GM23338 (cell line): Measurements from ENCODE around the gene PUS3. TPM values are rescaled to one million over a fixed set of nuclear protein-coding genes. Genes with fewer than 3 reads are reported as not detected.

Source experiments
- ATAC-seq: fragments of 200-7000 bp; cut with Tn5 transposase; 3 replicates; pipeline ENCODE4 v1.9.1; 2020
- DNase-seq: peaks from one replicate; pipeline ENCODE4 v3.0.0-alpha.2; 2015; ENCODE audit warnings: low spot score
- H2AFZ ChIP-seq: fragments of 200-600 bp; sonication (generic); 2 replicates; pipeline ENCODE4 v1.8.0; 2016; ENCODE audit warnings: antibody characterized with exemption, mild to moderate bottlenecking, moderate library complexity
- H3F3A ChIP-seq: fragments of 200-600 bp; sonication (generic); replicated peaks from 2 replicates; pipeline ENCODE4 v1.8.0; 2017; ENCODE audit warnings: antibody characterized with exemption, mixed run types, low read depth
- H3K27ac ChIP-seq: fragments of 200-600 bp; sonication (generic); 2 replicates; pipeline ENCODE4 v1.6.1; 2016; ENCODE audit warnings: low read depth
- H3K27me3 ChIP-seq: fragments of 200-600 bp; sonication (generic); 2 replicates; pipeline ENCODE4 v1.8.0; 2016; ENCODE audit warnings: mild to moderate bottlenecking, mixed run types, moderate library complexity; ENCODE audit not compliant: insufficient read depth
- H3K36me3 ChIP-seq: fragments of 200-600 bp; sonication (generic); 2 replicates; pipeline ENCODE4 v1.8.0; 2016; ENCODE audit warnings: mild to moderate bottlenecking; ENCODE audit not compliant: insufficient read depth
- H3K4me1 ChIP-seq: fragments of 200-600 bp; sonication (generic); 2 replicates; pipeline ENCODE4 v1.8.0; 2016; ENCODE audit warnings: mild to moderate bottlenecking, moderate library complexity; ENCODE audit not compliant: insufficient read depth
- H3K4me2 ChIP-seq: fragments of 200-600 bp; sonication (generic); 2 replicates; pipeline ENCODE4 v1.7.1; 2017; ENCODE audit warnings: mixed run types
- H3K4me3 ChIP-seq: fragments of 200-600 bp; sonication (generic); 2 replicates; pipeline ENCODE4 v1.6.1; 2016; ENCODE audit warnings: mixed run types
- H3K79me2 ChIP-seq: fragments of 200-600 bp; sonication (generic); replicated peaks from 2 replicates; pipeline ENCODE4 v1.8.0; 2017; ENCODE audit warnings: mild to moderate bottlenecking; ENCODE audit not compliant: insufficient read depth
- H3K9me2 ChIP-seq: fragments of 200-600 bp; sonication (generic); 2 replicates; pipeline ENCODE4 v1.8.0; 2017; ENCODE audit not compliant: insufficient read depth
- H4K20me1 ChIP-seq: fragments of 200-600 bp; sonication (generic); replicated peaks from 2 replicates; pipeline ENCODE4 v1.8.0; 2017; ENCODE audit warnings: mild to moderate bottlenecking; ENCODE audit not compliant: insufficient read depth
- H3K27ac Mint-ChIP-seq: 2 replicates; pipeline ENCODE4 v1.8.0; 2020; ENCODE audit warnings: inconsistent platforms, mild to moderate bottlenecking, moderate library complexity, mixed read lengths
- H3K27me3 Mint-ChIP-seq: 3 replicates; pipeline ENCODE4 v1.8.0; 2022; ENCODE audit warnings: low read depth, mild to moderate bottlenecking, moderate library complexity, mixed read lengths, inconsistent platforms; ENCODE audit not compliant: insufficient read depth, poor library complexity
- H3K36me3 Mint-ChIP-seq: 3 replicates; pipeline ENCODE4 v1.8.0; 2021; ENCODE audit warnings: low read depth, mild to moderate bottlenecking, inconsistent platforms, moderate library complexity, mixed read lengths
- H3K4me1 Mint-ChIP-seq: 3 replicates; pipeline ENCODE4 v1.8.0; 2020; ENCODE audit warnings: mild to moderate bottlenecking, inconsistent platforms, mixed read lengths
- H3K4me3 Mint-ChIP-seq: 3 replicates; pipeline ENCODE4 v1.8.0; 2021; ENCODE audit warnings: moderate library complexity, mild to moderate bottlenecking, inconsistent platforms, mixed read lengths
- H3K9me3 Mint-ChIP-seq: 3 replicates; pipeline ENCODE4 v1.8.0; 2020; ENCODE audit warnings: moderate library complexity, mild to moderate bottlenecking, inconsistent platforms, mixed read lengths
- CREB1 ChIP-seq: fragments of 250-450 bp; sonication (Bioruptor Pico); IDR thresholded peaks from 2 replicates; pipeline ENCODE4 v1.5.0; 2020; ENCODE audit warnings: low read depth, mild to moderate bottlenecking, moderate library complexity
- CTCF ChIP-seq, 2 experiments: fragments of 200-600 bp in 1 of 2; sonication (generic) in 1 of 2; conservative IDR thresholded peaks; 2 replicates each; pipeline versions ENCODE4 v1.5.1 to v1.6.1; 2016 to 2017; ENCODE audit warnings: antibody characterized with exemption in 2 of 2, low read depth in 2 of 2, mild to moderate bottlenecking in 2 of 2, moderate library complexity in 1 of 2
- ETS1 ChIP-seq: IDR thresholded peaks from 2 replicates; pipeline ENCODE4 v1.6.1; 2016; ENCODE audit warnings: antibody characterized with exemption
- EZH2 ChIP-seq: fragments of 200-600 bp; sonication (generic); IDR thresholded peaks from one replicate; pipeline ENCODE4 v1.8.0; 2017; ENCODE audit warnings: antibody characterized with exemption, mild to moderate bottlenecking, low read depth; ENCODE audit not compliant: unreplicated experiment
- EZH2phosphoT487 ChIP-seq: fragments of 200-600 bp; sonication (generic); IDR thresholded peaks from one replicate; pipeline ENCODE4 v1.8.1; 2018; ENCODE audit warnings: antibody characterized with exemption; ENCODE audit not compliant: unreplicated experiment
- JUNB ChIP-seq: IDR thresholded peaks from one replicate; pipeline ENCODE4 v1.6.1; 2016; ENCODE audit warnings: antibody characterized with exemption; ENCODE audit not compliant: unreplicated experiment
- NANOG ChIP-seq: IDR thresholded peaks from 2 replicates; pipeline ENCODE4 v1.6.1; 2016; ENCODE audit warnings: antibody characterized with exemption, borderline replicate concordance
- POLR2AphosphoS5 ChIP-seq: IDR thresholded peaks from 2 replicates; pipeline ENCODE4 v1.6.1; 2016; ENCODE audit warnings: antibody characterized with exemption, low read depth
- STAT1 ChIP-seq: IDR thresholded peaks from one replicate; pipeline ENCODE4 v1.6.1; 2016; ENCODE audit warnings: antibody characterized with exemption; ENCODE audit not compliant: unreplicated experiment
- ZNF114 ChIP-seq: fragments of 250-450 bp; sonication (Bioruptor Pico); IDR thresholded peaks from 2 replicates; pipeline ENCODE4 v1.5.0; 2020; ENCODE audit warnings: mild to moderate bottlenecking, moderate library complexity
- ZNF331 ChIP-seq: fragments of 250-450 bp; sonication (Bioruptor Pico); IDR thresholded peaks from 2 replicates; pipeline ENCODE4 v1.5.0; 2020; ENCODE audit warnings: low read depth, mild to moderate bottlenecking, moderate library complexity
- ZNF462 ChIP-seq: fragments of 250-450 bp; sonication (Bioruptor Pico); IDR thresholded peaks from 2 replicates; pipeline ENCODE4 v1.5.0; 2020; ENCODE audit warnings: mild to moderate bottlenecking, moderate library complexity
- polyA plus RNA-seq: library from polyadenylated mRNA; unstranded; fragments of >200 nt; fragmentation: Nextera tagmentation; extraction: Ambion mirVana; gene quantifications from 2 replicates; pipeline ENCODE4 v1.2.1, GENCODE V29; 2016
- total RNA-seq: library from RNA; depleted of rRNA; stranded (reverse); fragments of >200 nt; shearing (Covaris generic); gene quantifications from 2 replicates; pipeline ENCODE4 v1.2.3, GENCODE V29; 2014
- TF ChIP-seq, protein P1 (sequence below): IDR thresholded peaks from one replicate; pipeline ENCODE4 v1.6.1; 2018; ENCODE audit warnings: antibody characterized with exemption; ENCODE audit not compliant: unreplicated experiment

Gene PUS3
- total and polyA plus RNA-seq, 2 experiments from 2014 or later: 15.8 to 24.1 TPM

- H3K9me2 ChIP-seq: no peaks in the 10 kb centered on the region
- Mint-ChIP-seq H3K27ac (no peak overlapping the region), H3K4me3 (no peak overlapping the region), H3K9me3 (no peaks in the 10 kb centered on the region; the same call in 2 of the 3 replicates), H3K27me3 (peaks cover 16% of the 10 kb centered on the region), H3K36me3 (no peaks in the 10 kb centered on the region), H3K4me1 (peaks cover 22% of the 10 kb centered on the region)
- no peaks in the 10 kb centered on the region for H3F3A ChIP-seq
- DNase-seq (no peak), ATAC-seq (no peak)
- H4K20me1 ChIP-seq: no peaks in the 10 kb centered on the region
- no peak overlapping the region for H3K4me2 ChIP-seq
- TF ChIP-seq ZNF114 (CRISPR knock-in tag): no peak
- TF ChIP-seq ZNF462 (CRISPR knock-in tag): no peak
- TF ChIP-seq ETS1: no peak
- no peak for TF ChIP-seq CTCF (conservative IDR thresholded peaks at IDR 0.05; ENCODE audit: low read depth in 2 of 2)
- no peak for TF ChIP-seq JUNB
- no peak for TF ChIP-seq POLR2AphosphoS5
- TF ChIP-seq ZNF331 (CRISPR knock-in tag): no peak
- no peak for TF ChIP-seq NANOG
- TF ChIP-seq CREB1 (CRISPR knock-in tag): no peak
- TF ChIP-seq, protein P1, sequence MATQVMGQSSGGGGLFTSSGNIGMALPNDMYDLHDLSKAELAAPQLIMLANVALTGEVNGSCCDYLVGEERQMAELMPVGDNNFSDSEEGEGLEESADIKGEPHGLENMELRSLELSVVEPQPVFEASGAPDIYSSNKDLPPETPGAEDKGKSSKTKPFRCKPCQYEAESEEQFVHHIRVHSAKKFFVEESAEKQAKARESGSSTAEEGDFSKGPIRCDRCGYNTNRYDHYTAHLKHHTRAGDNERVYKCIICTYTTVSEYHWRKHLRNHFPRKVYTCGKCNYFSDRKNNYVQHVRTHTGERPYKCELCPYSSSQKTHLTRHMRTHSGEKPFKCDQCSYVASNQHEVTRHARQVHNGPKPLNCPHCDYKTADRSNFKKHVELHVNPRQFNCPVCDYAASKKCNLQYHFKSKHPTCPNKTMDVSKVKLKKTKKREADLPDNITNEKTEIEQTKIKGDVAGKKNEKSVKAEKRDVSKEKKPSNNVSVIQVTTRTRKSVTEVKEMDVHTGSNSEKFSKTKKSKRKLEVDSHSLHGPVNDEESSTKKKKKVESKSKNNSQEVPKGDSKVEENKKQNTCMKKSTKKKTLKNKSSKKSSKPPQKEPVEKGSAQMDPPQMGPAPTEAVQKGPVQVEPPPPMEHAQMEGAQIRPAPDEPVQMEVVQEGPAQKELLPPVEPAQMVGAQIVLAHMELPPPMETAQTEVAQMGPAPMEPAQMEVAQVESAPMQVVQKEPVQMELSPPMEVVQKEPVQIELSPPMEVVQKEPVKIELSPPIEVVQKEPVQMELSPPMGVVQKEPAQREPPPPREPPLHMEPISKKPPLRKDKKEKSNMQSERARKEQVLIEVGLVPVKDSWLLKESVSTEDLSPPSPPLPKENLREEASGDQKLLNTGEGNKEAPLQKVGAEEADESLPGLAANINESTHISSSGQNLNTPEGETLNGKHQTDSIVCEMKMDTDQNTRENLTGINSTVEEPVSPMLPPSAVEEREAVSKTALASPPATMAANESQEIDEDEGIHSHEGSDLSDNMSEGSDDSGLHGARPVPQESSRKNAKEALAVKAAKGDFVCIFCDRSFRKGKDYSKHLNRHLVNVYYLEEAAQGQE: no peak
- TF ChIP-seq STAT1: no peak
- TF ChIP-seq EZH2phosphoT487: no peak
- TF ChIP-seq EZH2: no peak
- no peaks in the 10 kb centered on the region for H3K27me3 ChIP-seq
- peak overlapping the region; percentile 87; the same call in 1 of the 2 replicates for H2AFZ ChIP-seq
- no peaks in the 10 kb centered on the region for H3K79me2 ChIP-seq
- peaks cover 13% of the 10 kb centered on the region for H3K4me1 ChIP-seq
- H3K27ac ChIP-seq: no peak overlapping the region
- H3K4me3 ChIP-seq: no peak overlapping the region
- H3K36me3 ChIP-seq: no peaks in the 10 kb centered on the region
Measured at GRCh38 chr11:125942771-125943428, 39.9 kb upstream of the PUS3 start.
